ENCODE measurements around the gene CSHL1.

CSHL1 gene

DNA sequence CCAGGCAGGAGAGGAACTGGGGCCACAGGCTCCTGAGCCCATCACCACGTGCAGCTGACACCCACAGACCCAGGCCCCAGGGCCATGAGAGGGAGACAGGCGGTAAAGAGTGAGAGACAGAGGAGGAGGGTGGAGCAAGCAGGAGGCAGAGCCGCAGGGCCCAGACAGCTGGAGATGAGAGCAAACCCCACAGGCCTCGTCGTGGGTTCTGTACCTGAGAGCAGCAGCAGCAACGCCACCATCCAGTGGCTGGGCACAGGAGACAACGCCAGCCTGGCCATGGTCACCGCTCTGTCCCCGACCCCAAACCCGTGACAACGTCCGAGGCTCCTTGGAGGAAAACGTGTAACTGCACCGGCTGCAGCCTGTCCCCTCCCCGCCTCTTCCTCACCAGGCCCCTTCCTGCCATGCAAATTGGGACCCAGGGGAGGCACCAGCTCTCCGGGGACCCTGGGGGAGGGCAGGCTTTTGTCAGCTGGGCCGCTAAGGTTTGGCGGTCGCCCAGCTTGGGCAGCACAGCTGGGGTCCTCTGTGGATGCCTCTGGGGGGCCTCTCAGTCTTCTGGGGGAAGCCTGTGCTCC is 21.0 kb upstream of the CSHL1 start, which contains the start of gene CD79B:
Gene CD79B, minus strand, starts transcription at position 351 of the 581 bp plus-strand sequence. Its CDS starts 70 bp downstream, at position 281.
- H3K27ac ChIP-seq: no peak within 1 kb of the TSS
- no peak for TF ChIP-seq ZFX (IDR thresholded peaks at IDR 0.05)
- TF ChIP-seq, protein P1, sequence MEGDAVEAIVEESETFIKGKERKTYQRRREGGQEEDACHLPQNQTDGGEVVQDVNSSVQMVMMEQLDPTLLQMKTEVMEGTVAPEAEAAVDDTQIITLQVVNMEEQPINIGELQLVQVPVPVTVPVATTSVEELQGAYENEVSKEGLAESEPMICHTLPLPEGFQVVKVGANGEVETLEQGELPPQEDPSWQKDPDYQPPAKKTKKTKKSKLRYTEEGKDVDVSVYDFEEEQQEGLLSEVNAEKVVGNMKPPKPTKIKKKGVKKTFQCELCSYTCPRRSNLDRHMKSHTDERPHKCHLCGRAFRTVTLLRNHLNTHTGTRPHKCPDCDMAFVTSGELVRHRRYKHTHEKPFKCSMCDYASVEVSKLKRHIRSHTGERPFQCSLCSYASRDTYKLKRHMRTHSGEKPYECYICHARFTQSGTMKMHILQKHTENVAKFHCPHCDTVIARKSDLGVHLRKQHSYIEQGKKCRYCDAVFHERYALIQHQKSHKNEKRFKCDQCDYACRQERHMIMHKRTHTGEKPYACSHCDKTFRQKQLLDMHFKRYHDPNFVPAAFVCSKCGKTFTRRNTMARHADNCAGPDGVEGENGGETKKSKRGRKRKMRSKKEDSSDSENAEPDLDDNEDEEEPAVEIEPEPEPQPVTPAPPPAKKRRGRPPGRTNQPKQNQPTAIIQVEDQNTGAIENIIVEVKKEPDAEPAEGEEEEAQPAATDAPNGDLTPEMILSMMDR (conservative IDR thresholded peaks at IDR 0.05): no peak

DNA sequence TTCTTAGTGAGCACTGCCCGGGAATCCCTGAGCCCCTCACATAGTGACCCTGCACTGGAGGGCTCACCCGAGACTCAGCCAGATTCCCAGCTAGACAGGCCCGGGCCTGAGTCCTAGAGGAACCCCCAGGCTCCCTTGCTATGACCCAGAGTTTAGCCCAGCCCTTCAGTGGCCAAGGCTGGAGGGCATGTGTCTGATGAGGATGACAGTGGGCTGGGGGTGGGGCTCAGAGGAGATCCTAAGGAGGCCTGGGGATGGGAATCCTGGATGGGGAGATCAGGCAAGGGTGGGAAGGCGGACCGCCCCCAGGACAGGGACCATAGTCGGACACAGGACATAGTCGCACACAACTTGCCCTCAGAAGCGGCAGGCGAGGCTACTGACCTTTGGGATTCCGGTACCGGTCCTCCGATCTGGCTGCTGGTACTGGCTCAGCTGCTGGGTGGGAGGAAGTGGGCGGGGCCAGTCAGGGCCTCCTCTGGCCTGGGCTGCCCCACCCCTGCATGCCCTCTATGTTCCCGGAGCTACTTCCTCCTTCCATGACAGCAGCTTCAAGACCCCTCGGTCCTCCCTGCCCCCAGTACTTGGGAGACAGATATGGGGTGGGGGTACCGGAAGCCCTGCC is 20.0 kb upstream of the CSHL1 start:
- TF ChIP-seq, protein P1 (conservative IDR thresholded peaks at IDR 0.05): no peak
- TF ChIP-seq ZFX (IDR thresholded peaks at IDR 0.05): no peak
- H3K27ac ChIP-seq: no peak overlapping the region

DNA sequence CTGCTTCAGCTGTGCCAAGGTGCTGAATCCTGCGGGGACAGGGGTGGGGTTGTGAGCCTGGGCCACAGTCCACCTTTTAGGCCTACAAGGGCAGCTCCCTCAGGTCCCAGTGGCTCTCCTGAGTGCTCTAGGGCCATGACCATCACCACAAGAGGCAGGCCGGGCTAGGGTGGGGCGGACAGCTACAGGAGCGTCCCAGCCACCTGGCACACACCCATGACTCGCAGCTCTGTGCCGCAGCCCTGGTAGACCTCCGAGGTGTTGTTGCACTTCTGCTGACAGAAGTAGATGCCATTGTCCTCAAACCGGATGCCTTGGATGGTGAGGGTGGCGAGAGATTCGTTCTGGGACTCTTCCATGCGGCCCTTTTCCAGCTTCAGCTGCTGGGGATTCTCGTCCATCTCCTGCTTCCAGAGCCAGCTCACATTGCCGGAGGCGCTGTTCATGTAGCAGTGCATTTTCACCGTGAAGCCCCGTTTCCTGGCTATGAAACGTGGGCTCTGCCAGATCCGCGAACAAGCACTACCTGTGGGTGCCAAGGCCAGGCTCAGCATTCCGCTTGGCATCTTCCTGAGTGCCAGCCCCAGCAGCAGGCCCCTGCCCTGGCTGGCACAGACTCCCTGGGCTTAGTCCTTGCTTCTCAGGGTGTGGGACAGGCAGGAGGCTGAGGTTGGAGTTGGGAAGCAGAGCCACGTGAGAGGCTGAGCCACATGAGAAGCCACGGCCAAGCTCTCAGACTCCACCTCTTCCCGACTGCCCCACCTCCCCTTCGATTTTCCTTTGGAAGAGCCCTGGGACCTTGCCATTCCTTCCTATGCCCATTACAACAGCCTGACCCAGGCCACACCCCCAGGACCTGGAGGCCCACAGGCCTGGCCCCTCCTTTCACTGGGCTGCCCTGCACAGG is 19.1 kb upstream of the CSHL1 start:
- no peak for TF ChIP-seq ZFX (IDR thresholded peaks at IDR 0.05)
- TF ChIP-seq, protein P1 (conservative IDR thresholded peaks at IDR 0.05): no peak
- H3K27ac ChIP-seq: no peak overlapping the region

DNA sequence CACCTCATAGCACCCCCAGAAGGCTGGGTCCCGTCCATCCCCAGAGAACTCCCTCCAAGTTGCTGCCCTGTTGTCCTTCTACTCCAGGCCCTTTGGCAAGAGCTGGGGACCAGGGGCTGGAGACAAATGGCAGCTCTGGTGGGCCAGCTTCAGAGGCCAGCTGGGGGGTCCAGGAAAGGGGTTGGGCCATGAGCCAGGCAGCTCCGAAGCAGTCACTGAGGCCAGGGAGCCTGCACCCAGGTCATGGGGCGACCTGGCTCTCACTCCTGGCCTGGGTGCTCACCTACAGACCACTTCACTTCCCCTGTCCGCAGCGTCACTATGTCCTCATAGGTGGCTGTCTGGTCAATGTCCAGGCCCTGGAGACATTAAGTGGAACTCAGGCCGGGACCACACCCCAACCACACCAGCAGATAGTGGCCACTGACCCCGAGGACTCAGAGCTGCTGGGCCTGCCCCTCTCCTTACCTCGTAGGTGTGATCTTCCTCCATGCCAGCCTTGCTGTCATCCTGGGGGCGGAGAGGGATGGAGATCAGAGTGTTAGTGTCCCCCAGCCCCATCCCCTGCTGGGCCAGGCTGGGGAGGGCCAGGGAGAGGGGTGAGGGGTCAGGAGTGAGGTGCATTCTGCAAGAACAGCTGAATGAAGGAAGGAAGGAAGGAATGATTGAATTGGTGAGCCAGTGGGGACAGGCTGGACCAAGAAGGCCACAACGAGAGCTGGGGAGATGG is 18.1 kb upstream of the CSHL1 start:
- TF ChIP-seq ZFX (IDR thresholded peaks at IDR 0.05): no peak
- TF ChIP-seq, protein P1 (conservative IDR thresholded peaks at IDR 0.05): no peak
- no peak overlapping the region for H3K27ac ChIP-seq

DNA sequence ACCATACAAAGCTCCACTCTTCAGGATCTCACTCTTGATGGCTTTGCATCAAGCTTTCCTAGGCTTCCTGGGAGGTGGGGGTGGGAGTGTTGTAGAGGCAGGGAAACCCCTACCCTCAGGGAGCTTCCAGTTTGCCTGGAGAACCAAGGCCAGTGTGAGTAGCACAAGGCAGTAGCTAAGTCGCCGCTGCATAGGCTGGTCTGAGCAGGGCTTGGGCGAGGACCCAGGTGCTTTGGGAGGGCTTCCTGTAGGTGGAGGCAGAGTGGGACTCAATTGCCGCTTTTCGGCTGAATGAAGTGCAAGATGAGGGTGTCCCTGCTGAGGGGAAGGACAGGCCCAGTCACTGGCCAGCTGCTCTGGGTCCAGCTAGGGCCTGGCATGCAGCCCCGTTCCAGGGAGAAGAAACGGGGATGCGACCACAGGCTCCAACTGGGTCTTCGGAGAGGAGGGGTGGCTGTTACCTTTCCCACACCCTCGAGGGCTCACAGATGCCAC is 17.2 kb upstream of the CSHL1 start:
- TF ChIP-seq, protein P1 (conservative IDR thresholded peaks at IDR 0.05): no peak
- no peak for TF ChIP-seq ZFX (IDR thresholded peaks at IDR 0.05)
- H3K27ac ChIP-seq: no peak overlapping the region

DNA sequence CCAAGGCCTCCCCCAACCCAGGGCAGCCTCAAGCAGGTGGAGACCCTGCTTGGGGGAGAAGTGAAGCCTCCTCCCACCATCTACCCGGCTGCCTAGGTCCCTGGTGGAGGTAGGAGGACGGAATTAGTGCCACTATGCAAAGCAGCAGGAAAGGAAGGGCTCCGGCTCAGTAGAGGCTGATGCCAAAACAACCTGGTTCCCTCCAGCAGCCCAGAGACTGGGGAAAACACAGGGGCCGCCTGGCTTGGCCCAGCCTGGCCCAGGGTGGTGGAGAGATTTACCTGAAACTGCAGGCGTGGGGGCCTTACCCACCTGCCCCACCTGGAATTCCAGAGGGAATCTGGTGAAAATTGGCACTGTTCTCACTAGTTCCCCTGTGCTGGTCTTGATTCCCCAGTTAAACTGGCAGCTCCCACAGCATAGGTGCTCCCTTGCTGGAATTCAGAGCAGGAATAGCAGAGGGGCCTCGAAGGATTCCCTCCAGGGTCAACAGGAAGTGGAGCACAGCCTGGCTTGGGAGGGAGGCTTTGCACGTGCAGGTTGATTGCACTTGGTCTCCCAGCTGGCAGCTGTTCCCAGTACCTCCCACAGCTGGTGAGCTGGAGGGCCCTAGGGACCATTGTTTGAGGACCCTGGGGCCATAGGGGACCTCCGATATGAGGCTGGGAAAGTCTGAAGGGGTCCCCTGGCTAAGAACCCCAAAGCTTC is 16.6 kb upstream of the CSHL1 start:
- TF ChIP-seq ZFX (IDR thresholded peaks at IDR 0.05): no peak
- TF ChIP-seq, protein P1 (conservative IDR thresholded peaks at IDR 0.05): no peak
- H3K27ac ChIP-seq: no peak overlapping the region

Measured in C4-2B (cell line).